Ovary (tissue), 9 donors: ENCODE measurements around the gene TSFM. TPM values are rescaled to one million over a fixed set of nuclear protein-coding genes. Genes with fewer than 3 reads are reported as not detected.
"Not testable (repeated sequence)": the region's sequence is repeated elsewhere in the genome, so short reads cannot be mapped to it uniquely, and the experiment has no call there.

Source experiments
- DNase-seq, 5 donors: peaks; one replicate each; pipeline ENCODE4 v3.0.0-alpha.2; 2019 to 2020
- H3K27ac ChIP-seq, 2 donors: fragments of 200-600 bp; one replicate each; pipeline versions ENCODE4 v1.5.1 to v1.8.0; 2019 to 2022
- H3K27me3 ChIP-seq: fragments of 200-600 bp; one replicate; pipeline ENCODE4 v1.8.0; 2022
- H3K36me3 ChIP-seq: fragments of 200-600 bp; sonication (generic); one replicate; pipeline ENCODE4 v1.5.1; 2019
- H3K4me1 ChIP-seq: one replicate; pipeline ENCODE4 v1.8.1; 2013; ENCODE audit warnings: mild to moderate bottlenecking, moderate library complexity; ENCODE audit not compliant: insufficient read depth
- H3K4me3 ChIP-seq: fragments of 200-600 bp; sonication (generic); one replicate; pipeline ENCODE4 v1.5.1; 2017
- H3K9me3 ChIP-seq, 2 donors: fragments of 200-600 bp in 1 of 2; sonication (generic) in 1 of 2; one replicate each; pipeline versions ENCODE4 v1.5.1 to v1.8.1; 2013 to 2019; ENCODE audit warnings: mild to moderate bottlenecking in 1 of 2, moderate library complexity in 1 of 2
- CTCF ChIP-seq, 3 donors: fragments of 450-650 bp in 2 of 3; fragments of 200-600 bp in 1 of 3; IDR thresholded peaks; one replicate each; pipeline versions ENCODE4 v1.5.1 to v1.8.0; 2016 to 2022; ENCODE audit warnings: antibody characterized with exemption in 3 of 3, mild to moderate bottlenecking in 1 of 3
- EP300 ChIP-seq: sonication (generic); formaldehyde crosslinking; IDR thresholded peaks from one replicate; pipeline ENCODE4 v1.6.1; 2017; ENCODE audit warnings: antibody characterized with exemption
- POLR2A ChIP-seq: fragments of 450-650 bp; IDR thresholded peaks from one replicate; pipeline ENCODE4 v1.6.1; 2017; ENCODE audit warnings: antibody characterized with exemption, mild to moderate bottlenecking, moderate library complexity
- WGBS, 3 donors: extraction: QIAGEN DNeasy Blood & Tissue Kit in 1 of 3; methylation state at CpG; one replicate each; pipeline versions ENCODE4 v1.1.5 to v1.1.7; 2013 to 2017; 5-methylcytosine and 5-hydroxymethylcytosine counted together
- intact Hi-C, 4 donors: fragments of 100-400 bp; cut with DNase I; formaldehyde crosslinking; loops; one replicate each; pipeline versions ENCODE4 v1.11.0 to v1.15.1; 2022 to 2023
- polyA plus RNA-seq, 2 donors: library from polyadenylated mRNA; stranded (reverse); fragments of 200-250 nt in 1 of 2; fragments of 350-450 nt in 1 of 2; fragmentation: Illumina TruSeq in 1 of 2; extraction: RNeasy Lipid Tissue Mini Kit (QIAGEN cat#74804) in 1 of 2; gene quantifications; one replicate each; pipeline ENCODE4 v1.2.3, GENCODE V29; 2013 to 2014
- total RNA-seq, 7 donors: library from RNA; depleted of rRNA in 2 of 7; stranded (reverse); fragments of >200 nt in 2 of 7; fragmentation: NEBNext Ultra II Directional in 3 of 7; extraction: Animal tissue kit (Norgen Biotek cat#: 25700) in 3 of 7; gene quantifications; one replicate each; pipeline versions ENCODE4 v1.1.0 to v1.2.4, GENCODE V29; 2016 to 2023
- donor health status: DM: no; HTN: no; CAD: no; lungs with moderate emphysema.
- donor health status: DM: no; HTN: no; CAD: no.
- donor health status: Bipolar disorder and iron deficiency.
- donor health status: DM: yes; HTN: yes; CAD: no.
- donor health status: DM: no; HTN: no; CAD: no.
- donor health status: DM: yes; HTN: yes; CAD: no.

The TSFM gene
- total and polyA plus RNA-seq, 9 donors = 13.2 to 28.1 (median 20.1) TPM

- no peak for DNase-seq
- Histone ChIP-seq H3K27ac (no peak overlapping the region), H3K4me1 (peaks cover 17% of the 10 kb centered on the region), H3K9me3 (no peaks in the 10 kb centered on the region), H3K4me3 (no peak overlapping the region), H3K27me3 (no peaks in the 10 kb centered on the region), H3K36me3 (no peaks in the 10 kb centered on the region)
- TF ChIP-seq EP300 = no peak
- TF ChIP-seq POLR2A = no peak
- TF ChIP-seq CTCF (IDR thresholded peaks at IDR 0.05) = no peak
- WGBS, 3 donors = 53 to 66% (median 57%) methylated on average over 13 of the region's 13 CpGs
- intact Hi-C loops = no loop called here
Observed at GRCh38 chr12:57815177-57816000, 32.8 kb downstream of the TSFM start.

GRCh38 chr12:57816001-57816854 lies 33.6 kb downstream of the TSFM start:
- intact Hi-C loops = loop anchor here in 1 of 4 donors (2.0 kb wide), 1 partner anchor 15 kb away; no protein-coding TSS in a partner anchor
- Histone ChIP-seq H3K4me1 (peaks cover 17% of the 10 kb centered on the region), H3K4me3 (no peak overlapping the region), H3K27me3 (no peaks in the 10 kb centered on the region), H3K27ac (peak overlapping the region in 1 of 2 donors; percentile 29), H3K9me3 (no peaks in the 10 kb centered on the region), H3K36me3 (no peaks in the 10 kb centered on the region)
- WGBS, 3 donors = 36 to 38% (median 36%) methylated on average over 3 of the region's 3 CpGs
- TF ChIP-seq POLR2A (no peak), CTCF (IDR thresholded peaks at IDR 0.05) (no peak), EP300 (no peak)
- DNase-seq = no peak

- Histone ChIP-seq H3K27ac (peak overlapping the region in 1 of 2 donors; percentile 29), H3K27me3 (no peaks in the 10 kb centered on the region), H3K4me3 (no peak overlapping the region), H3K36me3 (no peaks in the 10 kb centered on the region), H3K4me1 (peaks cover 17% of the 10 kb centered on the region), H3K9me3 (no peaks in the 10 kb centered on the region)
- DNase-seq = peak in 2 of 5 donors; percentile 50 to 51
- no peak for TF ChIP-seq EP300
- no peak for TF ChIP-seq CTCF (IDR thresholded peaks at IDR 0.05)
- TF ChIP-seq POLR2A = no peak
- 16 to 21% (median 17%) methylated on average over 5 of the region's 5 CpGs for WGBS, 3 donors
- intact Hi-C loops = loop anchor here in 1 of 4 donors (2.0 kb wide), 1 partner anchor 14 kb away; no protein-coding TSS in a partner anchor
Observed at GRCh38 chr12:57816855-57817151, 34.2 kb downstream of the TSFM start.

- 25 to 49% (median 27%) methylated on average over 8 of the region's 8 CpGs for WGBS, 3 donors
- Histone ChIP-seq H3K4me3 (no peak overlapping the region), H3K27ac (peak overlapping the region in 1 of 2 donors; percentile 29), H3K27me3 (no peaks in the 10 kb centered on the region), H3K9me3 (no peaks in the 10 kb centered on the region), H3K4me1 (peaks cover 17% of the 10 kb centered on the region), H3K36me3 (no peaks in the 10 kb centered on the region)
- no peak for TF ChIP-seq CTCF (IDR thresholded peaks at IDR 0.05)
- no peak for DNase-seq
- intact Hi-C loops = loop anchor here in 1 of 4 donors (2.0 kb wide), 1 partner anchor 13 kb away; no protein-coding TSS in a partner anchor
Observed at GRCh38 chr12:57817261-57817989, 34.8 kb downstream of the TSFM start.

- not testable (repeated sequence) for H3K4me3 ChIP-seq, H3K27me3 ChIP-seq, DNase-seq, H3K9me3 ChIP-seq, H3K36me3 ChIP-seq
- Histone ChIP-seq H3K4me1 (peaks cover 17% of the 10 kb centered on the region), H3K27ac (peak overlapping the region in 1 of 2 donors; percentile 29)
- intact Hi-C loops = loop anchor here in 1 of 4 donors (2.0 kb wide), 1 partner anchor 13 kb away; no protein-coding TSS in a partner anchor
- WGBS, 3 donors = 63 to 69% (median 64%) methylated on average over 3 of the region's 3 CpGs
Observed at GRCh38 chr12:57817990-57818331, 35.4 kb downstream of the TSFM start.

GRCh38 chr12:57820119-57820518 lies 37.5 kb downstream of the TSFM start:
- 42 to 61% (median 51%) methylated on average over 8 of the region's 8 CpGs for WGBS, 3 donors
- intact Hi-C loops, H3K36me3 ChIP-seq: not testable (repeated sequence)

More at GRCh38 chr12:57820119-57820518, 37.5 kb downstream of the TSFM start:
- H3K27me3 ChIP-seq, H3K4me3 ChIP-seq, H3K4me1 ChIP-seq, H3K9me3 ChIP-seq, H3K27ac ChIP-seq: not testable (repeated sequence)
- peak in 1 of 5 donors; percentile 11 for DNase-seq
